H9 (cell line): Measurements from ENCODE around the gene PARD6G. TPM values are rescaled to one million over a fixed set of nuclear protein-coding genes. Genes with fewer than 3 reads are reported as not detected.

Experiments
- DNase-seq: peaks from one replicate; pipeline ENCODE4 v3.0.0-alpha.2; 2017
- H2AFZ ChIP-seq: one replicate; pipeline ENCODE4 v1.6.1; 2013; ENCODE audit warnings: mild to moderate bottlenecking, low read length, control low read depth, moderate library complexity
- H2AK5ac ChIP-seq: 2 replicates; pipeline ENCODE4 v1.6.1; 2013; ENCODE audit warnings: low read length, control low read depth, mixed read lengths; ENCODE audit not compliant: insufficient read length
- H2BK120ac ChIP-seq: one replicate; pipeline ENCODE4 v1.6.1; 2013; ENCODE audit warnings: low read depth, mild to moderate bottlenecking, low read length, control low read depth, inconsistent platforms; ENCODE audit not compliant: poor library complexity, severe bottlenecking
- H2BK12ac ChIP-seq: 2 replicates; pipeline ENCODE4 v1.6.1; 2013; ENCODE audit warnings: low read length, control low read depth, mixed read lengths, low read depth; ENCODE audit not compliant: insufficient read length
- H2BK15ac ChIP-seq: 2 replicates; pipeline ENCODE4 v1.6.1; 2013; ENCODE audit warnings: low read depth, low read length, control low read depth
- H2BK20ac ChIP-seq: one replicate; pipeline ENCODE4 v1.6.1; 2013; ENCODE audit warnings: low read depth, mild to moderate bottlenecking, low read length, control low read depth, inconsistent platforms; ENCODE audit not compliant: poor library complexity, severe bottlenecking
- H2BK5ac ChIP-seq: 2 replicates; pipeline ENCODE4 v1.6.1; 2013; ENCODE audit warnings: low read length, control low read depth, mixed read lengths; ENCODE audit not compliant: insufficient read length
- H3K14ac ChIP-seq: 2 replicates; pipeline ENCODE4 v1.6.1; 2013; ENCODE audit warnings: low read length, control low read depth; ENCODE audit not compliant: insufficient read depth
- H3K18ac ChIP-seq: 2 replicates; pipeline ENCODE4 v1.6.1; 2013; ENCODE audit warnings: low read depth, mild to moderate bottlenecking, mixed read lengths, low read length, control low read depth; ENCODE audit not compliant: insufficient read length
- H3K23ac ChIP-seq: 2 replicates; pipeline ENCODE4 v1.6.1; 2013; ENCODE audit warnings: low read length, control low read depth, mixed read lengths, low read depth; ENCODE audit not compliant: insufficient read length
- H3K23me2 ChIP-seq: 2 replicates; pipeline ENCODE4 v1.6.1; 2013; ENCODE audit warnings: low read depth, mild to moderate bottlenecking, mixed read lengths, low read length, control low read depth; ENCODE audit not compliant: insufficient read length, poor library complexity, severe bottlenecking
- H3K27ac ChIP-seq: 2 replicates; pipeline ENCODE4 v1.5.1; 2013; ENCODE audit warnings: low read length, control low read depth, mixed read lengths, low read depth; ENCODE audit not compliant: insufficient read length
- H3K27me3 ChIP-seq: 2 replicates; pipeline ENCODE4 v1.6.1; 2013; ENCODE audit warnings: low read length, control low read depth, inconsistent platforms; ENCODE audit not compliant: insufficient read depth
- H3K4ac ChIP-seq: 2 replicates; pipeline ENCODE4 v1.6.1; 2013; ENCODE audit warnings: low read depth, mild to moderate bottlenecking, control low read depth, inconsistent platforms, low read length, moderate library complexity
- H3K4me1 ChIP-seq: 2 replicates; pipeline ENCODE4 v1.6.1; 2013; ENCODE audit warnings: low read length, control low read depth, inconsistent platforms; ENCODE audit not compliant: insufficient read depth
- H3K4me2 ChIP-seq: 2 replicates; pipeline ENCODE4 v1.6.1; 2013; ENCODE audit warnings: low read length, control low read depth, mixed read lengths; ENCODE audit not compliant: insufficient read length, insufficient read depth
- H3K56ac ChIP-seq: 2 replicates; pipeline ENCODE4 v1.6.1; 2013; ENCODE audit warnings: low read depth, mild to moderate bottlenecking, mixed read lengths, low read length, control low read depth; ENCODE audit not compliant: insufficient read length
- H3K79me1 ChIP-seq: 2 replicates; pipeline ENCODE4 v1.6.1; 2013; ENCODE audit warnings: low read depth, mild to moderate bottlenecking, moderate library complexity, low read length, control low read depth, inconsistent platforms; ENCODE audit not compliant: insufficient read depth, poor library complexity, severe bottlenecking
- H3K79me2 ChIP-seq: 2 replicates; pipeline ENCODE4 v1.6.1; 2013; ENCODE audit warnings: low read length, control low read depth, inconsistent platforms; ENCODE audit not compliant: insufficient read depth
- H3K9ac ChIP-seq: 2 replicates; pipeline ENCODE4 v1.6.1; 2013; ENCODE audit warnings: low read length, control low read depth, mixed read lengths; ENCODE audit not compliant: insufficient read length; ENCODE audit errors: extremely low read depth
- H3K9me3 ChIP-seq: one replicate; pipeline ENCODE4 v1.6.1; 2013; ENCODE audit warnings: low read depth, low read length, inconsistent platforms; ENCODE audit not compliant: control insufficient read depth
- H3T11ph ChIP-seq: one replicate; pipeline ENCODE4 v1.6.1; 2013; ENCODE audit warnings: mild to moderate bottlenecking, low read length, control low read depth, inconsistent platforms
- H4K20me1 ChIP-seq: one replicate; pipeline ENCODE4 v1.6.1; 2013; ENCODE audit not compliant: control insufficient read depth, insufficient read length, insufficient read depth
- H4K5ac ChIP-seq: 2 replicates; pipeline ENCODE4 v1.6.1; 2013; ENCODE audit warnings: low read depth, mild to moderate bottlenecking, mixed read lengths, low read length, control low read depth; ENCODE audit not compliant: insufficient read length
- H4K8ac ChIP-seq: replicated peaks from 2 replicates; pipeline ENCODE4 v1.6.1; 2013; ENCODE audit warnings: low read length, control low read depth, mixed read lengths, low read depth; ENCODE audit not compliant: insufficient read length
- H4K91ac ChIP-seq: 2 replicates; pipeline ENCODE4 v1.6.1; 2013; ENCODE audit warnings: low read depth, mild to moderate bottlenecking, moderate library complexity, mixed read lengths, low read length, control low read depth; ENCODE audit not compliant: insufficient read length
- H3K27ac Mint-ChIP-seq, 3 experiments: 2 replicates in 2 of 3; 3 replicates in 1 of 3; pipeline ENCODE4 v1.8.0; 2020 to 2021; ENCODE audit warnings: mixed read lengths in 3 of 3, mild to moderate bottlenecking in 1 of 3, moderate library complexity in 1 of 3
- H3K27me3 Mint-ChIP-seq: 2 replicates; pipeline ENCODE4 v1.8.0; 2021; ENCODE audit warnings: low read depth, mild to moderate bottlenecking, moderate library complexity, mixed read lengths
- H3K36me3 Mint-ChIP-seq, 3 experiments: 2 replicates in 2 of 3; 3 replicates in 1 of 3; pipeline ENCODE4 v1.8.0; 2020 to 2021; ENCODE audit warnings: low read depth in 3 of 3, mixed read lengths in 3 of 3; ENCODE audit not compliant: insufficient read depth in 1 of 3
- H3K4me1 Mint-ChIP-seq, 2 experiments: 2 replicates each; pipeline ENCODE4 v1.8.0; 2020; ENCODE audit warnings: mixed read lengths in 2 of 2
- H3K4me3 Mint-ChIP-seq, 2 experiments: 2 replicates in 1 of 2; 3 replicates in 1 of 2; pipeline ENCODE4 v1.8.0; 2020 to 2021; ENCODE audit warnings: mild to moderate bottlenecking in 2 of 2, mixed read lengths in 2 of 2, moderate library complexity in 1 of 2
- H3K9me3 Mint-ChIP-seq, 2 experiments: 2 replicates in 1 of 2; 3 replicates in 1 of 2; pipeline ENCODE4 v1.8.0; 2020; ENCODE audit warnings: mild to moderate bottlenecking in 2 of 2, mixed read lengths in 2 of 2, moderate library complexity in 1 of 2
- CTCF ChIP-seq: fragments of 200-600 bp; sonication (generic); conservative IDR thresholded peaks from 3 replicates; pipeline ENCODE4 v1.8.0; 2021; ENCODE audit warnings: antibody characterized with exemption, mild to moderate bottlenecking
- WGBS: extraction: QIAGEN DNeasy Blood & Tissue Kit; methylation state at CpG from one replicate; pipeline ENCODE4 v1.1.7; 2013; ENCODE audit warnings: missing lambda C conversion rate, low lambda C conversion rate, mixed read lengths; ENCODE audit not compliant: insufficient read length; ENCODE audit errors: extremely low coverage; 5-methylcytosine and 5-hydroxymethylcytosine counted together
- total RNA-seq: library from RNA; stranded (reverse); gene quantifications from 2 replicates; pipeline ENCODE4 v1.2.1, GENCODE V29; 2021

Gene PARD6G
- total RNA-seq, 1 experiment from 2014 or later = 11.2 TPM

GRCh38 chr18:80185545-80185944, 61.8 kb downstream of the PARD6G start:
- Histone ChIP-seq H3K4ac (no peak overlapping the region), H3K23me2 (no peaks in the 10 kb centered on the region), H3K79me2 (no peaks in the 10 kb centered on the region; the same call in 1 of the 2 replicates), H3K27ac (no peak overlapping the region), H3T11ph (no peak overlapping the region), H3K14ac (no peak overlapping the region), H2BK12ac (no peak overlapping the region), H3K9ac (no peak overlapping the region), H3K56ac (no peak overlapping the region), H3K9me3 (no peaks in the 10 kb centered on the region), H4K91ac (no peak overlapping the region), H3K79me1 (no peaks in the 10 kb centered on the region), H4K5ac (no peak overlapping the region), H2BK120ac (no peak overlapping the region), H3K27me3 (no peaks in the 10 kb centered on the region), H3K23ac (no peak overlapping the region), H2BK15ac (no peak overlapping the region), H3K4me2 (no peak overlapping the region), H4K20me1 (no peaks in the 10 kb centered on the region), H3K18ac (no peak overlapping the region), H2AFZ (no peak overlapping the region), H2AK5ac (no peak overlapping the region), H4K8ac (no peak overlapping the region), H2BK20ac (no peak overlapping the region), H3K4me1 (no peaks in the 10 kb centered on the region), H2BK5ac (no peak overlapping the region)
- no peak overlapping the region; a peak in 1 of 5 replicates for H3K4me3 Mint-ChIP-seq
- TF ChIP-seq CTCF = no peak
- H3K36me3 Mint-ChIP-seq = no peaks in the 10 kb centered on the region; a peak in 1 of 7 replicates
- H3K4me1 Mint-ChIP-seq = peaks cover 3 to 4% of the 10 kb centered on the region in 2 experiments; a peak in 3 of 4 replicates
- no peak for DNase-seq
- H3K27me3 Mint-ChIP-seq = no peaks in the 10 kb centered on the region; the same call in 1 of the 2 replicates
- no peak overlapping the region for H3K27ac Mint-ChIP-seq
- H3K9me3 Mint-ChIP-seq = peaks cover 4 to 5% of the 10 kb centered on the region in 2 experiments; a peak in 2 of 5 replicates
- no CpG with 5 or more reads among the region's 12 CpGs for WGBS
